Fibroblast of skin of back (primary cell): ENCODE data around the gene CACNA1D.

ENCODE experiments used
- DNase-seq: peaks from one replicate; pipeline ENCODE4 v3.0.0-alpha.2; 2013

CACNA1D gene

DNA sequence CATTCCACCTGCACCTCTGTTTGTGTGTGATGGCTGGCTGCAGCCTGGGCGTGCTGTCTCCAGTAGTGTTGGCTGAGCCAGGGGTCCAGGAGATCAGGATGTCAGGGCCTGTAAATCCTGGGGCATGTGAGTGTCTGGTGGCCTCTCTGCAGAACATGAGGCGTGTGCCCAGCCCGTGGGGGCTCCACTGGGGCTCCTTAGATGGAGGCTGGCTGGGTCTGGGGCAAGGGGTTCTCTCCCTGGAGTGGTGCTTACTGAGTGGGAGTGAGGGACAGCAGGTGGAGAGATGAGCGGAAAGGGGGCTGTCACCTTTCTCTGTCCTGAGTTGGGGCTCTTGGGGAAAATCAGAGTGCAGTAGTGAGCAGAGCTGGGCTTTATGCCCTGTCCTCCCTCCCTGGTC lies 199.6 kb downstream of the CACNA1D start:
- no peak for DNase-seq

DNA sequence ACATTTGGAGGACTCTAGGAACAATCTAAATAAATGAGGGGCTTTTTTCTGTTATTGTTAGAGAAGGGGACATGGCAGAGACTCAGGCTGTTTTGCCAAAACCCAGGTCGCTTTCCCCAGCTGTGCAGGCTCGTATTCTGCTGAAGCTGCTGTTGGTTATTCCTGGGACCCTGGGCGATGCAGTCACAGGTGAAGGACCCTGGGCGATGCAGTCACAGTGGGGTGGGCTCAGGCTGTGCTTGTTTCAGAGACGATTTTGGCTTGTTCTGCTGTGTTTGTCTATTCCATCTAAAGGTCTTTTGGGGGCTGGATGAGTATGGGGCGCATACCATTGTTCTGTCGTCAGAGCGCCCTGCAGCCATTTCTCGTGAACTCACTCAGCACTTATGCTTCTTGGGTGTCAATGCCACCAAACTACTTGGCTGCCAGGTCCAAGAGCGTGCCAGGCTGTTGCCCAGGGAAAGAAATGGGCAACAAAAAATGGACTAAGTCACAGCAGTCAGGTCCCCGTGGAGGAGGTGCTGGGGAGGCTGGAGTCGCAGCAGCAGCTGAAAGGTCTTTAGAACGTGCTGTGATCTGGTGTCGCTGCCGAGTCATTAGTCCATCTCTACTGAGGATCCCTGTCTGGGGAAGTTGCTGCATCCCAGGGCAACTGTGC lies 200.4 kb downstream of the CACNA1D start:
- no peak for DNase-seq

DNA sequence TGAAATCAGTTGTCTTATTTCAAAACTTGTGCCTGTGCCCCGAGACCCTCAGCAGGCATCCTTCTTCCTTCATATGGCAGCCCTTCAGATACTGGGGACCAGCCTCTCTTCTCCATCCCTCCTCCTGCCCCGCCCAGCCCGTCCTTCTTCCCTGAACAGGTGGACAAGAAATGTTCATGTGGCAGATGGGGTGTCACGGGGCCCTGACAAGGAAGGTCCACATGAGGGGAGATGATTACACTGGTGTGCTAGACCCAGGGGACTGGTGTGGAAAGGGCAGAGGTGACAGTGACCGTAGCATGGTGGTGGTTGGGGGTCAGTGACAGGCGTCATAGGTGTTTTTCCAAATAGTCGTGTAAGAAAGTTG lies 200.9 kb downstream of the CACNA1D start:
- DNase-seq: no peak

DNA sequence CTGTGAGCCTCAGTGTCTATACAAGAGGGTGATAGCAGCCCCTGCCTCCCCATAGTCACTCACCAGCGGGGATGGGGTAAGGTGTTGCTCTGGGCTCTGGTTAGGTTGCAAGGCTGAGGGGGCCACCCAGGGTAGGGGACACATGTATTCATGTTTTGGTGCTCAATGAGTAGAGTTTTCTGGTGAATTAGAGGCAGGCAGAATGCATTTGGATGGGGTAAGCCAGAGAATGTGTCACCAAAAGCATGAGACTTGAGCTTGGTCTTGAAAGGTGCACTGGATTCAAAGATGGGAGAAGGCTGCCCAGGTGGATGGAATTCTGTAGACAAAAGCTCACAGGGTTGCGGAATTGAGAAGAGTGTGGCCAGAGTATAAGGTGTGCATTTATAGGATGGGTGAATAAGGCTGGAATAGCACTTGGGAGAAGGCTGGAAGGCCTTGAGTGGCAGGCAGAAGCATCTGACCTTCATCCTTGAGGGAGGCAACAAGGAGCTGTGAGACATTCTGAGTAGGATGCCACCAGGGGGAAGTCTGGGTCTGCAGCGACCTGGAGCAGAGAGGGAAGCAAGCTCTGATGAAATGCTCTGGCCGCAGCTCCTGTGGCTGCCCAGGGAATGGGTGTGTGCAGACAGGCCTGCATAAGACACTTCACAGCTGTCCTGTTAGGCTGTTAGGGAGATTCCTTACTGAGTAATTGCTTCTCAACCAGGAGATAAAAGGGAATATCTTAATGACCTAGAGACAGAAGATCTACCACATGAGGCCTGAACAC lies 202.2 kb downstream of the CACNA1D start:
- DNase-seq: peak; percentile 9

DNA sequence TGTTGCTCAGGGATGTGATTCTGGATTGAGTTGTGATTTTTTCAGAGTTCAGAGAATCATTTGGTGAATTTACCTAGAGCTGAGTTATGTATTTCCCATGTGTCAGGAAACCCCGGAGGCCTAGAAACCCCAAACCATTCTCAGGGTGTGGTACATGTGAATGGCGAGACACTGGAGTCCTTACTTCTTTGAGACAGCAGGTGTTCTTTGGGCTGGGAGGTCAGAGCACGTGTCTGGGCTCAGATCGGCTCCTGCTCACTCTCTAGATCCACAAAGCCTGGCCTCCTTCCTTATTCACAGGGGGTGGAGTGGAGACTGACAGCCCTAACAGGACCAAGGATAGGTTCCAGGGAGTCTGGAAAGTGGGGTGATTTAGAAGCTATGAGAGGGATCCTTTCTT lies 206.0 kb downstream of the CACNA1D start:
- DNase-seq: no peak

DNA sequence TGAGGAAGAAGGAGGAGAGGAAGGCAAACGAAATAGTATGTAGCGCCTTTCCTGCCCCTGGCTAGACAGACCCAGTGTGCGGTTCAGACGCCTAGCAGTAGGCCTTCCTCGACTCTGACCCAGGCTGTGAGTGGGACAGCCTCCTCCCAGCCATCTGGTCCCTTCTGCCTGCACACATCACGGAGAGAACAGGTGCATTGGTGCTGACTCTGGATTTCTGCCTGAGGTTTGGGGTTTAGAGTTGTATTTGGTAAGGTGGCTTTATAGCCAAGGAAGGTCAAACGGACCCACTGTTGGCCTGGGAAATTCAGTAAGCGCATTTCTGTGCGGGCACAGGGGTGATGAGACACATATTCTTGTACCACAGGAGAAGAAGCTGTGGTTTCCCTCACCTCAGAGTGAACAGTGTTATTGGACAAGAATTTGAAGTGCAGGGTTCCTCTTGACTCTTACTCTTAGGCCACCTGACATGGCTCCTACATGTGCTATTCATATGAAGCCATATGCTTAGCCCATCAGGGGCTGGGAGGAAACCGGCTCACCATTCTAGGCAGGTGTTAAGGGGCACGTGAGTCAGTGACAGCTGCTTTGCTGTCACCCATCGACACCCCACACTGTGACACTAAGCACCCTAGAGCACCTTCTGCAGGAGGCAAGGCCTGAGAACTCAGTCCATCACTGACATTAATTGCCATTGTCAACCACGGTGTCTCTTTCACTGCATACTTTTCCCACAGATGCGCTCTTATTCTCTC lies 208.5 kb downstream of the CACNA1D start:
- no peak for DNase-seq

DNA sequence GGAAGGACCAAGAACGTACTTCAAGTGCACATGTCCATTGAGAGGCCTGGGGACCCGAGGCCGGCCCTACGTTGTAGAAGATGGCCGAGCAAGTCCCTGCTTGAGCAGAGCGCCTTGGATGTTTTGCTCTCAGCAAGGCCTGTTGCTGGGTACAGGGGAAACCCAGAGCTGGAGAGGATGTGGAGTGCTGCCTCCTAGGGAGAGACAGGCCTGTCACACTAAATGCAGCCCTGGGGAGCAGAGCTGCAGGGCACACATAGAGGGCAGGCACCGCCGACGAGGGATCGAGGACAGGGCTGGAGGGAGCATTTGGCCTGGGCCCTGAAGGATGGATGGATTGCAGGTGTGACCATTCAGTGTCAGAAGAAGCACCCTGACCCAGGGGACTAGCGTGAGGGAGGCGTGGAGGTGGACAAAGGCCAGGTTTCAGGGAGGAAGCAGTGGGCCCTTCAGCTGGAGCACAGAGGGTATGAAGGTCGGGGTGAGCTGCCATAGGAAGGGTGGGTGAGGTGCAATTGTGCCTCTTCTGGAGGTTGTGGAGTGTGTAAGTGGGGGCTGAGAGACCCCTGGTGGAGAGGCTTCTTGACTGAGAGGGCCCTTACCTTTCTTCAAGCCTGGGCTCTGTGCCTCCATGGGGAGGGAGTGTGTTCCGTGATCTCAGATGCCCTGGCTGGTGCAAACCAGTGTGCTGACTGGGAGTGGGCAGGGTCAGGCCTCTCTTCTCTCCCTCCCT lies 209.4 kb downstream of the CACNA1D start:
- no peak for DNase-seq

DNA sequence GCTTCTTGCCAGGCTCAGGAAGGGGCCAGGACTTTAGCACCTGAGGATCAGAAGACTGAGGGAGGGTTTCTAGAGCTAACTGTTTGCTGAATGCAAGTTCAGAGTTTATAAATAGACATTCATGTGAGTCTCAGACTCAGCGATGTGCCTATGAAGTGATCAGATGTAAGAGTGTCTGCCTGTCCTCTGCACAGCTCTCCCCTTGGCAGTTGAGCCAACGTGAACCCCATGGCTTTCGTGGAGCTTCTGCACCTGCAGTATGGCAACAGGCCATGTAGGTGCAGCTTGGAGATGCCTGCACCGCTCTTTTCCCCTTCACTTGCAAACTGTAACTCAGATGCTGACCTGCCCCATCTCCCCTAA lies 209.9 kb downstream of the CACNA1D start:
- DNase-seq: no peak

DNA sequence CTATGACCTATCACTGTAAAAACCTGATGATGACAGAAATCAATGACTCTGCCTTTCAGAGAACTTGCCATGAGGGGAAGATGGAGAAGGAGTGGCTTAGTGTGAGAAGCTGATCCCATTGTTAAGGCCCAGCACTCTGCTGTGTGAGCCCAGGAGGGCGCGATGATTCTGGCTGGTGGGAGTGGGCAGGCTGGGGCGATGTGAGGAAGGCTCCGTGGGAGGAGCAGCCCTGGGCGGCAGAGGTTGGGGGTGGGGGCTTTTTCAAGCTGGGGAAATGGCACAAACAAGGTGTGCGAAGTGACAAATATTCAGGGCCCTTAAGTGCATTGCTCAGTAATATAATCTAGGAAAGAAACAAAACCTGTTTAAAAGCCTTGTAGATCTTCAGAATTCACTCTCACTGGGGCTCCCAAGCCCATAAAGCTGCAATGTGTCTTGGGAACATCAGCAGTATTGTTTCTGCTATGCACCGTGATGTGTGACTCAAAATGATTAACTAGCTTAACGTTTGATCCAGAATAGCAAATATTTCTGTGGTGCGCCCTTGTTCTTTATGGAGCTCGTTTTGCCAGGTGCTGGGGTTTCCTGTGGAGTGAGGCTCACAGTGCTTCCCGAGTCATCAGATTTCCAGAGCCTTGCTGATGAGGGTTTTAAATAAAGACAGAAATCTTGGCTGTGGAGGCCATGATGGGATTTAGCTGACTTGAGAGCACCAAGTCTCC lies 210.8 kb downstream of the CACNA1D start:
- no peak for DNase-seq

DNA sequence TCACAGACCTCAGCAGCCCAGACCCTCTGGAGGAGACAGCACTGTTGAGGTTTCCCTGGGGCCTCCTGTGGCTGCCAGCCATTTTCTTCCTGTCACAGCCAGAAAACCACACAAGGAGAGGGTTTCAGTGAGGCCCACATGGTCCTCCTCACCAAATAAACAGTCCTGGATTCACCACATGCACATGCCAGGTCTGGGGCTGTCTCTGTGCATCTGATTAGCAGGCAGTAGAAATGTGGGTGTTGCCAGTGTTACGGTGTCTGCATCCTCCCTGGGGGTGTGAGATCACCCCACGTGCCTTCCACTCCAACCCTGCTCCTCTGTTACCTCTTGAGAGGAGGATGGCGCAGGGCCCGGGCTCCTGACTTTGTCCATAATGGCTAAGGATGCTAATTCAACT lies 211.4 kb downstream of the CACNA1D start:
- DNase-seq: no peak

DNA sequence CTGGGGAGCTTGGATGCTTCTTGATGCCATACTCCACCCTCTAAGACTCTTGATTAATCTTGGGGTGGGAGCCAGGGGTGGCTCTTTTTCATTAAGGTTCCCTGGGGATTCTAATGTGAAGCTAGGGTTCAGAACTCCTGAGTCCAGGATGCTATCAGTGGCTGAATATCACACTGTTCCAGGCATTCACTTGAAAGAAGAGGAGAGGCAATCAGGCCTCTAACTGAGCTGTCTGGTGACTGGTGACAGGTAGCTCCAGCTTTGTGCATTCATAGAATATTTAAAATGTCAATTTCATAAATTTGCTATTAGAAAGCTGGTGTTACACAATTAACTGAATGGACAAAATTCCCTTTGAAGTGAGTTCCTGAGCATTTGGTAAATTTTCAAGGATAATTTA lies 212.8 kb downstream of the CACNA1D start:
- no peak for DNase-seq

DNA sequence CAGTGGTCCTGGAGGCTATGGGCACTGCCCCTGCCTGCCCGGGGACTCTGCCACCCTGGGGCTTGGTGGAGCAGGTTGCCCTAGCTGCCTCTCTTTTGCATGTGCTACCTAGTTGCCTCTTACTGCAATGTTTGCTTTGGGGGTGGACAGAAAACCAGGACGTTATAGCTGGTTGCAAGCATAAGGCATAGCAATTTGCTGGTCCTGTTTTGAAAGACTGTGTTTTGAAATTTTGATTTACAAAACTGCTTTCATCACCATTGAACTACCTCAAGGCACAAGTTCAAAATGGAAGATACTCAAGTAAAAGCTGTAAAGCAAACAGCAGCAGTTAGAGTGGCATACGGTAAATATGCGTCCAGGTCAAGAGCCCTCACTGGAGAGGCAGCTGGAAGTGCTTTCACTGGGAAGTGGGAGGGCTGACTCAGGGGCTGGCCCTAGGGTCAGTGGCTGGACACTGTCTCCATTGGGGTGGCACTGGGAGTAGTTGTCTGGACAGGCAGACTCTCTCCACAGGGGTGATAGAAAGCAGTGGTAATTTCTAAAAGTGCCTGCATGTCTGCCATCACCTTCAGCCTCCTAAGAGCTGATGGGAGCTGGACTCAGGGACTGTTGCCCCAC lies 213.7 kb downstream of the CACNA1D start:
- no peak for DNase-seq

DNA sequence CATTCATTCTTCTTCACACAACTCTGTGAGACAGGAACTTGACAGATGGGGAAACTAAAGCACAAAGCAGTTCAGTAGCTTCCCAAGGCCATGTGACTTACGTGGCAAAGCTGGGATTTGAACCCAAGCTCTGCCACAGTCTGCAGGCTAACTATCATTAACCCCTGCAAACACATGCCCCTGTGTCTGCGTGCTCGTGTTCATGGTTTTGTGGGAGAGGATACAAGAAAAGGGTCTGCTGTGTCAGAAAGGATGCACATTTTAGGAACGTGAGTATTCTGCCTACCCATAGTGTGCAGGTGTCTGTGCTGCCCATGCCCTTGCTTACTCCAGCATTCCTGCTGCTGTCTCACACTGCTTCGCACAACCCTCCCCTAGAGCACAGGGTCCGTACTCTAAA lies 214.8 kb downstream of the CACNA1D start:
- no peak for DNase-seq

DNA sequence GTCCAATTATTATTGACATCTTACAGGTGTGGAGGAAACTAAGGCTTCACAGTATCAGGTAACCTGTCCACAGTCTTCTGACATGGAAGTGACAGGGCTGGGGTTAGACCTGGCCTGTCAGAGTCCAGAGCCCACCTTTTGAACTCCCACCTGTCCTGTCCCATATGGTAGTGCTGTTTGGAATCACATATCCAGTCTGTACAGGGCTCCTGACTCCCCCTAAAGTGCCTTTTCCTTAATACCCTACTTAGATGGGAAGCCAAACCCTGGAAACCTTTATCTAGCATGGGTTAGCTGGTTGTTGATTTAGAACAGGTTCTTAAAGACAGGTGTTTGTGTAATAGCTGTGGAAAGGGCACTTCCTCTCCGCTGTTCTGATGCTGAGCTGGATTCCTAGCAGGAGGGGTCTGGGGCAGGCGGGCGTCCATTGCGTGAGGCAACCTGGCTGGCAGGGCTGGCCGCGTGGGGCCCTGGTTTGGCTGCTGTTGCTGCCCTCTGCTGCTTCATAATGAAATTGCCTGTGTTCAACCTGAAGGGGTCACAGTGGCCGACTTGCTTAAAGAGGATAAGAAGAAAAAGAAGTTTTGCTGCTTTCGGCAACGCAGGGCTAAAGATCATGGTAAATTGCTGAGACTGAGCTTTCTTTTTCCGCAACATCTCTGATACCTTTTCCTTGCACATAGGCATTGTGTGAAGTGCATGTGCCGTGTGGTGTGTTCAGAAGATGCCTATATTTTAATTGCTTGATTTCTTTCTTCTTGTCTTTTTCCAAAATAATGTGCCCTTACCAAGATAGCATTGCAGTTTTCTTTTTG lies 215.7 kb downstream of the CACNA1D start:
- DNase-seq: peak; percentile 60

DNA sequence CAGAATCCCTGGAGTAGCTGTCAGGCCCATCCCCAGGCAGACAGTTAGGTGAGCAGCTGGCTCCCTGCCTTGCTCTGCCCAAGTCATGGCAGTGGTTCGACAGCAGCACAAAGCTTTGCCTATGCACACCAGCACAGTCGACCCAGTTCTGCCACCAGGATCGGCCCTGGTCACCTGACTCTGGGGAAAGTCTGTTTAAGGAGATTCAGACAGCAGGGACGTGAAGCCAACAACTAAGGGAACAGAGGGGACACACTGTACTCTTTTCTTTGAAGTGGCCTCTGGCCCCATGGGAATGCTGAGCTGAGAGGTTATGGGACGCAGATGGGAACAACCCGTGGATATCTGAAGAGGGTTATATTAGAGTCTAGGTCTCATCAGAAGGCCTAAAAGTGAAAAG lies 217.0 kb downstream of the CACNA1D start:
- no peak for DNase-seq

DNA sequence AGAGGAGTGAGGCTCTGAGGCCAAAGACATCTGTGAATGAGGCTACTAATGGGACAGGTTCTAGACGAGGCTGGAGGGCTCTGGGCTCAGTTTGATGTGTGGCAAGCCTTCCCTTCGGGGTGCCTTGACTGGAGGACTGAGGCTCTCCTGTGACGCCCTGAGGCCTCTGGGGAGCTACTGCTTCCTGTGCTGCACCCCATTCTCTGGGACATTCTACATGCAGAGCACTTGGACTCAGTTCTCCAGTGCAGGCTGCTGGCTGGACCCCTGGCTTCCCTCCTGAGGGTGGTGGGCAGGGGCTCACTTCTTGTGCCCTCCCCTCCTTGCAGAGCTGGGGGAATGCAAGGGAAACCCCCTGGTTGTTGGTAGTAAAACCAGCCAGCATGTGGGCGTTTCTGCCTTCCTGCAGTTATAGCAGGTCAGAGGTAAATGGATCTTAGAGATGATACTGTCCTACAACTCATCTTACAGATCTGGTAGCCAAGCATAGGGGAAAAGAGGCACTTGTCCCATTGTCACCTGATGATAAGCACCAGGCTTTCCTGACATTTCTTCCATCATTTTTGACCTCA lies 218.5 kb downstream of the CACNA1D start:
- no peak for DNase-seq

DNA sequence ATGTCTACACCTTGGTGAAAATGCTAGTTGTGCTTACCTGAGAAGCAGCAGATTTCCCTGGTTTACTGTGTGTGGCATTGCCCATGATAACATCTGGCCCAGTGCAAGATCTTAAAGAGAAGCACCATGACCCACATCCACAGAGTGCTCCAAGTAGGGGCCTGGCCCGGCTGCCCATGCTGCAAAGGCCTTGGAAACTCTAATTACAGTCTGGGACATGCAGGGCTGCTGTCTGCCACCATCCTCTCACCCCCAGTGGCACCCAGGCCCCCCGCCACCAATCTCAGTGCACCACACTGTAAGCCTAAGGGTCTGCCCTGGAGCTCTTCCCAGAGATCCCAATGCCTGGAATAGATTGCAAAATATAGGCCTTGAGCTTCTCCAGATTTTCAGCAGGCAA lies 219.2 kb downstream of the CACNA1D start:
- no peak for DNase-seq

DNA sequence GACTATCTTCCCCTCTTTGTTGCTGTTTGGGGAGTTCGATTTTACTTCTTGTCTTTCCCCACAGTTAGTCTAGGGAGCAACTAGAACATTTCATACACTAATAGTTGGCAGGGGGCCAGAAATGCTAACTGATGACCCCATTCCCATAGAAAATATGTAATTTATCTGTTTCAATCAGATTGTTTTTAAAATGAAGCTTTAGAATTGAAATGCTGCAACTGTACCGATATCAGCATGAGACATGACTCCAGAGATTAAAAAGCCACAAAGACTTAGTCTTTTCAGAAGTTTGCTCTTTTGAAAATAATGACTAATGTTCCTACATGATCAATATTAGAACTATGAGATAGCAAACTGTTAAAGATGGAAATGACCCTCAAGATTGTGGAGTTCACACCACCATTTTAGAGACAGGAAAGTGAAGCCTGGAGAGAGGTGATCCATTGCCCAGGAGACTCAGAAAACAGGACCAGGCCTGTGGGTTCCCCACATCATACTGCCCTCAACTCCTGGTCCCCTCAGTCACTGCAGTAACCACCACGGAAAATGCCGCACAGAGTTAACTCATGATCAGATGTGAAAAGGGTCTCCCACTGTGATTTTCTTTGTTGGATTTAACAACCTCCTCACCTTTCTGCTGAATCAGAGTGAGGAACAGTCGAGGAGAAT lies 221.5 kb downstream of the CACNA1D start:
- DNase-seq: peak; percentile 77

DNA sequence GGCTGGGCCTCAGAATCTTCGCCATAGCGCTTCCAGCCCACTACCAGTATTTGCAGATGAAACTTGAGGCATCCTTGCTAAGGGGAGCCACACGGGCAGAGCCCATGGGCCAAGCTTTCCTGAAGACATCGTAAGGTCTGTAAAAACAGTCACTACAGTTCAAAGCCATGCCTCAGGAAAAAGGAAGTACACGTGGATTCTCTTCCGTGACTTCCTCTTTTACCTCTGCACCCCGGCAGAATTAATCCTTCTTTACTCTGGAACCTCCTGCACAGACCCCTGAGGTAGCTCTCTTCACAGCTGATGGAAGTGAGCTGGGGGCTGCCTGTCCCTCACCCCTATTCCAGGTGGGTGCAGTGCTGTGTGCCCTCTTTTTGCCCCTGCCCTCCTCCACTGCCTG lies 222.6 kb downstream of the CACNA1D start:
- no peak for DNase-seq

DNA sequence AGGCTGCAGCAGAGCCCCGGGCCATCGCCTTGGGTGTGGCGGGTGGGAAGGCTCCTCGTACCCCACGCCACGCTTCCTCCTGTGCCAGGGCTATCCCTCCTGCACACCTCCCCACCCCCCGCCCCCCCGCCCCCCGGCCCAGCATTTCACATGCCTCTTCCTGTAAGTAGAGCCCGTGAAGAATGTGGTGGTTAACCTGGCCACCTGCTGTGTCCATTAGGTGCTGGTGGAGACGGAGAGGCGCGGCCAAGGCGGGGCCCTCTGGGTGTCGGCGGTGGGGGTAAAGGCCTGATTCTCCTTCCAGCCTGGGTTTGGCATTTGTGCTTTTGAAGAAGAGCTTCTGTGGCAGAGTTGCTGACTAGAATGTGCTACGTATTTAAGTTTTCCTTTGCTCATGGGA lies 224.1 kb downstream of the CACNA1D start:
- no peak for DNase-seq
